H1 (cell line): ENCODE results near the gene ADTRP.

Source experiments
- BCL11A ChIP-seq, 2 experiments: IDR thresholded peaks; one replicate each; pipeline ENCODE4 v1.6.1; 2011; ENCODE audit warnings: low read depth in 2 of 2, low read length in 2 of 2, mild to moderate bottlenecking in 2 of 2
- BRCA1 ChIP-seq: IDR thresholded peaks from 2 replicates; pipeline ENCODE4 v1.6.1; 2012; ENCODE audit warnings: low read depth, low read length, improper control_type of control experiment
- CEBPB ChIP-seq: IDR thresholded peaks from 2 replicates; pipeline ENCODE4 v1.6.1; 2012; ENCODE audit warnings: low read depth, low read length
- CTCF ChIP-seq, 3 experiments: IDR thresholded peaks; 1 replicate in 2 of 3; 2 replicates in 1 of 3; pipeline versions ENCODE4 v1.5.1 to v1.6.1; 2011; ENCODE audit warnings: low read length in 3 of 3, mild to moderate bottlenecking in 3 of 3, inconsistent platforms in 2 of 3, low read depth in 1 of 3, moderate library complexity in 1 of 3; ENCODE audit not compliant: insufficient read depth in 1 of 3; ENCODE audit errors: control extremely low read depth in 1 of 3
- NANOG ChIP-seq: IDR thresholded peaks from 2 replicates; pipeline ENCODE4 v1.6.1; 2011; ENCODE audit warnings: low read length, low read depth, mild to moderate bottlenecking, inconsistent platforms; ENCODE audit not compliant: insufficient read depth, poor library complexity, severe bottlenecking
- POLR2A ChIP-seq, 2 experiments: IDR thresholded peaks; 1 replicate in 1 of 2; 2 replicates in 1 of 2; pipeline ENCODE4 v1.6.1; 2011; ENCODE audit warnings: low read depth in 2 of 2, low read length in 2 of 2, mild to moderate bottlenecking in 2 of 2; ENCODE audit errors: control extremely low read depth in 1 of 2

- no peak for TF ChIP-seq BRCA1
- no peak for TF ChIP-seq NANOG
- no peak for TF ChIP-seq CEBPB
- no peak for TF ChIP-seq POLR2A (IDR thresholded peaks at IDR 0.05; ENCODE audit: control extremely low read depth in 1 of 2, low read depth in 2 of 2, low read length in 2 of 2)
- TF ChIP-seq BCL11A (IDR thresholded peaks at IDR 0.05; ENCODE audit: low read depth in 2 of 2, low read length in 2 of 2): no peak
- no peak for TF ChIP-seq CTCF (IDR thresholded peaks at IDR 0.05; ENCODE audit: control extremely low read depth in 1 of 3, insufficient read depth in 1 of 3, low read depth in 1 of 3, low read length in 3 of 3)
Observed at GRCh38 chr6:11672256-11672655, 106.3 kb downstream of the ADTRP start.
